Mesendoderm (in vitro differentiated cells): ENCODE results near the gene KIF16B.

Source experiments
- DNase-seq: peaks from one replicate; pipeline ENCODE4 v3.0.0; 2013
- H2AK5ac ChIP-seq: 2 replicates; pipeline ENCODE4 v1.6.1; 2013; ENCODE audit warnings: low read length, inconsistent platforms
- H2BK120ac ChIP-seq: 2 replicates; pipeline ENCODE4 v1.6.1; 2013; ENCODE audit warnings: low read depth, mild to moderate bottlenecking, low read length, moderate library complexity, mixed read lengths
- H2BK15ac ChIP-seq: replicated peaks from 2 replicates; pipeline ENCODE4 v1.6.1; 2013; ENCODE audit warnings: low read depth, mild to moderate bottlenecking, moderate library complexity
- H2BK5ac ChIP-seq: 2 replicates; pipeline ENCODE4 v1.6.1; 2013; ENCODE audit warnings: low read length, inconsistent platforms
- H3K18ac ChIP-seq: 2 replicates; pipeline ENCODE4 v1.6.1; 2013; ENCODE audit warnings: mild to moderate bottlenecking, low read length, mixed read lengths
- H3K23ac ChIP-seq: one replicate; pipeline ENCODE4 v1.6.1; 2013; ENCODE audit warnings: low read length
- H3K27ac ChIP-seq: 2 replicates; pipeline ENCODE4 v1.5.1; 2013; ENCODE audit warnings: low read depth, mild to moderate bottlenecking, inconsistent platforms, low read length, moderate library complexity
- H3K27me3 ChIP-seq: 2 replicates; pipeline ENCODE4 v1.6.1; 2013; ENCODE audit warnings: low read length, control low read depth, mild to moderate bottlenecking, inconsistent platforms; ENCODE audit not compliant: insufficient read depth, poor library complexity
- H3K36me3 ChIP-seq: 2 replicates; pipeline ENCODE4 v1.6.1; 2013; ENCODE audit warnings: low read length, inconsistent platforms; ENCODE audit not compliant: control insufficient read depth, insufficient read depth
- H3K4ac ChIP-seq: one replicate; pipeline ENCODE4 v1.6.1; 2013; ENCODE audit warnings: low read depth, mild to moderate bottlenecking, low read length, moderate library complexity
- H3K4me1 ChIP-seq: 2 replicates; pipeline ENCODE4 v1.6.1; 2013; ENCODE audit warnings: low read depth, low read length, inconsistent platforms; ENCODE audit not compliant: control insufficient read depth
- H3K4me2 ChIP-seq: 2 replicates; pipeline ENCODE4 v1.6.1; 2013; ENCODE audit warnings: low read length
- H3K4me3 ChIP-seq: 2 replicates; pipeline ENCODE4 v1.5.1; 2013; ENCODE audit warnings: mild to moderate bottlenecking, low read length
- H3K56ac ChIP-seq: one replicate; pipeline ENCODE4 v1.6.1; 2013; ENCODE audit warnings: low read length
- H3K79me1 ChIP-seq: 2 replicates; pipeline ENCODE4 v1.6.1; 2013; ENCODE audit warnings: low read length, inconsistent platforms
- H3K79me2 ChIP-seq: 2 replicates; pipeline ENCODE4 v1.6.1; 2013; ENCODE audit warnings: mild to moderate bottlenecking, low read length; ENCODE audit not compliant: control insufficient read depth, insufficient read depth
- H3K9ac ChIP-seq: 2 replicates; pipeline ENCODE4 v1.6.1; 2013; ENCODE audit warnings: low read length, inconsistent platforms
- H4K5ac ChIP-seq: one replicate; pipeline ENCODE4 v1.6.1; 2013; ENCODE audit warnings: low read length
- H4K8ac ChIP-seq: one replicate; pipeline ENCODE4 v1.6.1; 2013; ENCODE audit warnings: low read depth, mild to moderate bottlenecking, control low read depth, low read length, moderate library complexity
- WGBS: extraction: QIAGEN DNeasy Blood & Tissue Kit; methylation state at CpG from one replicate; pipeline ENCODE4 v1.1.7; 2013; ENCODE audit warnings: low lambda C conversion rate, missing lambda C conversion rate; ENCODE audit not compliant: insufficient coverage; ENCODE audit errors: extremely low coverage; 5-methylcytosine and 5-hydroxymethylcytosine counted together

KIF16B gene

GRCh38 chr20:16411361-16411760 lies 161.9 kb downstream of the KIF16B start:
- Histone ChIP-seq H3K79me1 (no peaks in the 10 kb centered on the region), H3K27ac (no peak overlapping the region), H3K23ac (no peak overlapping the region), H3K18ac (no peak overlapping the region), H3K4me1 (no peaks in the 10 kb centered on the region), H3K36me3 (no peaks in the 10 kb centered on the region), H4K5ac (no peak overlapping the region), H3K4me2 (no peak overlapping the region), H2BK15ac (no peak overlapping the region), H2BK5ac (no peak overlapping the region), H3K9ac (no peak overlapping the region), H2BK120ac (no peak overlapping the region), H3K56ac (no peak overlapping the region), H3K4me3 (no peak overlapping the region), H3K4ac (no peak overlapping the region), H4K8ac (no peak overlapping the region), H3K79me2 (no peaks in the 10 kb centered on the region), H2AK5ac (no peak overlapping the region), H3K27me3 (no peaks in the 10 kb centered on the region)
- no CpG with 5 or more reads among the region's 3 CpGs for WGBS
- no peak for DNase-seq

DNA sequence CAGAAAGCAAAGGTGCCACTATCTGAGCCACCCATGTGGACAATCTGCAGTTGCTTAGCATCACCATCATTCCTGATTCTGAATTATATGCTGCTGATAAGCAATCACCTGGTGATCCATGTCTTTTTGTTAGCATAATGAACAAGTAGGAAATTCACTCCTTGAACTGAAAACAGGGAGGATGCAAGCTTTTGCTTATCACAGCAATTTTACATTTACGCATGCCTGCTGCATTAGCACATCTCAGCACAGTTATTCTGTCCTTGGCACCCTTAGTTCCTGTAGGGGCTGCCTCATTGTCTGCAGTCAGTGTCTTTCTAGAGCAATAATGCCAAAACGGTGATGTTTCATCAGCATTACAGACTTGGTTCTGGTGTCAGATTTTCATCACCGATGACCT lies 162.6 kb downstream of the KIF16B start:
- Histone ChIP-seq H3K18ac (no peak overlapping the region), H3K27ac (no peak overlapping the region), H3K79me2 (no peaks in the 10 kb centered on the region), H3K4me3 (no peak overlapping the region), H4K8ac (no peak overlapping the region), H3K79me1 (no peaks in the 10 kb centered on the region), H3K23ac (no peak overlapping the region), H2BK120ac (no peak overlapping the region), H3K4ac (no peak overlapping the region), H2AK5ac (no peak overlapping the region), H4K5ac (no peak overlapping the region), H2BK5ac (no peak overlapping the region), H3K36me3 (no peaks in the 10 kb centered on the region), H3K4me2 (no peak overlapping the region), H2BK15ac (no peak overlapping the region), H3K9ac (no peak overlapping the region), H3K56ac (no peak overlapping the region), H3K4me1 (no peaks in the 10 kb centered on the region), H3K27me3 (no peaks in the 10 kb centered on the region)
- no CpG with 5 or more reads among the region's 3 CpGs for WGBS
- DNase-seq = no peak

DNA sequence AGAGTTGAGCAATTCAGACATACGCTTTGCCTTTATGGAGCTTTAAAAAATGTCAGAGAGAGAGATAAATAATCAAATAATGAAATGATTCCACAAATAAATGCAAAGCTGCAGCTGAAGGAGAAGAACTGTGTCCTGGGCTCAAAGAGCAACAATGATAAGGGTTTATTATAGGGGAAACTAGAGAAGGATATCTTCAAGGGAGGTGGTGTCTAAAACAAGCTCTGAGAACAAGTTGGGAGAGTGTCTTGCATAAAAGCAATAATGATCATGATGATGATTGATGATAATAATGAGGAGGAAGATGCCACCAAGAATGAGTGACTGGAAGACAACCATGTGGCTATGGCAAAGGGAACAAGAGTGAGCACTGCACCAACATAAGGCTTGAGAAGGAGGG lies 164.3 kb downstream of the KIF16B start:
- Histone ChIP-seq H3K9ac (no peak overlapping the region), H3K79me1 (no peaks in the 10 kb centered on the region), H3K79me2 (no peaks in the 10 kb centered on the region), H2AK5ac (no peak overlapping the region), H3K36me3 (no peaks in the 10 kb centered on the region), H3K4ac (no peak overlapping the region), H4K8ac (no peak overlapping the region), H3K27me3 (no peaks in the 10 kb centered on the region), H3K27ac (no peak overlapping the region), H2BK120ac (no peak overlapping the region), H4K5ac (no peak overlapping the region), H2BK5ac (no peak overlapping the region), H3K18ac (no peak overlapping the region), H3K4me3 (no peak overlapping the region), H3K4me2 (no peak overlapping the region), H3K4me1 (no peaks in the 10 kb centered on the region), H3K56ac (no peak overlapping the region), H3K23ac (no peak overlapping the region), H2BK15ac (no peak overlapping the region)
- no peak for DNase-seq
- no CpG with 5 or more reads among the region's 1 CpG for WGBS

DNA sequence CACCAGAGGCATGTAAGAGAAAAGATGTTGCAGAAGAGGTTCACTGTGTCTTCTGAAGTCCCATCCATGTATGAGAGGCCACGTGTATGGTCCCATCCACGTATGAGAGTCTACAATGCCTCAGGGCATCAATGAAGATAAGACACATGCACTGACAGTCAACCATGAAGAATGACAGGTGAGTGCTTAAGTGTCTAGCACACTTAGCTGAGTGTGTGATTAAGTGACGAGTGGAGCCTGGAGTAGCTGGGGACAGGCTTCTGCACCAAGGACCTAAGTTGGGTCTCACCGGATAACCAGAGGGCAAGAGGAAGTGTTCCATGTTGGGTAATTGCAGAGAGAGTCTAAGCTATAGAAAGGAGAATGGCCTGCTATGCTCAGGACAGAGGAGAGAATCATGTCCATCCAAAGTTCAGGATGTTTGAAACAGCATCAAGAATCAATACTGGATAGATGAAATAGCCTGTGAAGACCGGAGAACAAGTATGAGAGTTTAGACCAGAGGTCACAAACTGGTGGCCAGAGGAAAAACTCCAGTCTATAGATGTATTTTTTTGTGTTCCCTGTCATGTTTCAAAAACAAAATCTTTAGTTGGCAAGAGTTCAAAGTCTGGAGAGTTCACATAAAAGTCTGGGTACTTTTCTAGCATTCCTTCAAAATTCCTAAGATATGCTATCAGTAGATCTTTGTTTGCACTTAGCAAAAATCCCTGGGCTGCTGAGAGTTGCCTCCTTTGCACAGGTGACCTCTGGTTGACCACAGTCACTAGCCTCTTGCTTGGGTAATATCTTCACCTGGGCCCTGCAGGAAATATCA lies 165.8 kb downstream of the KIF16B start:
- H3K79me1 ChIP-seq = no peaks in the 10 kb centered on the region
- H3K9ac ChIP-seq = no peak overlapping the region
- no peak overlapping the region for H3K27ac ChIP-seq
- H3K4me2 ChIP-seq = no peak overlapping the region
- no peak overlapping the region for H2BK5ac ChIP-seq
- no peak overlapping the region for H3K23ac ChIP-seq
- no peak overlapping the region for H2BK15ac ChIP-seq
- no peak overlapping the region for H2AK5ac ChIP-seq
- H3K4ac ChIP-seq = no peak overlapping the region
- no peak for DNase-seq
- H4K8ac ChIP-seq = no peak overlapping the region
- no peaks in the 10 kb centered on the region for H3K27me3 ChIP-seq
- H3K36me3 ChIP-seq = no peaks in the 10 kb centered on the region
- no peak overlapping the region for H3K18ac ChIP-seq
- no peak overlapping the region for H3K4me3 ChIP-seq
- no peak overlapping the region for H2BK120ac ChIP-seq
- no peak overlapping the region for H4K5ac ChIP-seq
- H3K4me1 ChIP-seq = no peaks in the 10 kb centered on the region
- H3K56ac ChIP-seq = no peak overlapping the region
- WGBS = no CpG with 5 or more reads among the region's 5 CpGs
- no peaks in the 10 kb centered on the region for H3K79me2 ChIP-seq

DNA sequence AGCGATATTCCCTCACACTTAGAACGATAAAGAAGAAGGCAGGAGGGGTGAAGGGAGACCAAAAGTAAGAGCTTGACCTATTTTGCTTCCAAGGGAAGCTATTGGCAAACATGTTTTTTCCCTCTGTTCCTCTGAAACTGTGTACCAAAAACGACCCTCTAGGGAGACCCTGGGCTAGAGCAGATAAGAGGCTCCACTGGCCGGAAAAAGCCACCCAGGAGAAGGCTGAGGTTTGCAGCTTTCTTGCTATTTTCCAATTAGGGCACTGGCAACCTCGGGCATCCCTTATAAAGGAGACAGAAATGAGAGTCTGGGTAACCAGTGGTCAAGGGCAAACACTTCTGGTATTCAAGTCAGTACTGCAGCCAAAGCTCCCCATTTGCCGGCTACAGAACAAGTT lies 168.0 kb downstream of the KIF16B start:
- Histone ChIP-seq H3K79me2 (no peaks in the 10 kb centered on the region), H3K27me3 (no peaks in the 10 kb centered on the region), H2AK5ac (no peak overlapping the region), H3K56ac (no peak overlapping the region), H3K4me1 (no peaks in the 10 kb centered on the region), H3K9ac (no peak overlapping the region), H3K27ac (no peak overlapping the region), H2BK120ac (no peak overlapping the region), H2BK5ac (no peak overlapping the region), H2BK15ac (no peak overlapping the region), H3K4me3 (no peak overlapping the region), H3K79me1 (no peaks in the 10 kb centered on the region), H4K5ac (no peak overlapping the region), H4K8ac (no peak overlapping the region), H3K4ac (no peak overlapping the region), H3K18ac (no peak overlapping the region), H3K36me3 (no peaks in the 10 kb centered on the region), H3K4me2 (no peak overlapping the region), H3K23ac (no peak overlapping the region)
- no CpG with 5 or more reads among the region's 6 CpGs for WGBS
- DNase-seq = no peak

- no peak overlapping the region for H3K9ac ChIP-seq
- H2BK15ac ChIP-seq = no peak overlapping the region
- no CpG with 5 or more reads among the region's 9 CpGs for WGBS
- H3K23ac ChIP-seq = no peak overlapping the region
- H3K4me3 ChIP-seq = no peak overlapping the region
- no peak overlapping the region for H2BK5ac ChIP-seq
- no peak overlapping the region for H4K8ac ChIP-seq
- no peak overlapping the region for H3K56ac ChIP-seq
- no peaks in the 10 kb centered on the region for H3K36me3 ChIP-seq
- no peak for DNase-seq
- no peak overlapping the region for H4K5ac ChIP-seq
- no peak overlapping the region for H2BK120ac ChIP-seq
- no peaks in the 10 kb centered on the region for H3K27me3 ChIP-seq
- H3K4ac ChIP-seq = no peak overlapping the region
- no peak overlapping the region for H3K27ac ChIP-seq
- H3K4me2 ChIP-seq = no peak overlapping the region
- no peaks in the 10 kb centered on the region for H3K79me2 ChIP-seq
- no peak overlapping the region for H3K18ac ChIP-seq
- H3K79me1 ChIP-seq = no peaks in the 10 kb centered on the region
- H3K4me1 ChIP-seq = no peaks in the 10 kb centered on the region
- no peak overlapping the region for H2AK5ac ChIP-seq
Observed at GRCh38 chr20:16404640-16405039, 168.6 kb downstream of the KIF16B start.
